GM10248 (cell line): ENCODE results near the gene YWHAH.
A peak's percentile ranks its signal among the peaks of the same experiment; 100 is the strongest.

Experiments
- CTCF ChIA-PET: fragments of 300-600 bp; sonication (Branson Sonifier 250); formaldehyde crosslinking; extraction: SDS; loops from one replicate; lab custom pipeline; 2021; ENCODE audit warnings: antibody characterized with exemption; lab: Yijun Ruan, JAX
- POLR2A ChIA-PET: fragments of 350-650 bp; sonication (Branson Sonifier 250); formaldehyde crosslinking; extraction: SDS; loops from one replicate; lab custom pipeline; 2020; ENCODE audit warnings: antibody characterized with exemption; lab: Yijun Ruan, JAX
- DNase-seq: peaks from one replicate; pipeline ENCODE4 v3.0.0; 2012; ENCODE audit errors: extremely low spot score
- CTCF ChIP-seq: IDR thresholded peaks from 2 replicates; pipeline ENCODE4 v1.5.1; 2012; ENCODE audit warnings: mild to moderate bottlenecking, low read depth; ENCODE audit errors: extremely low read depth, missing control alignments, control extremely low read depth

The YWHAH gene

GRCh38 chr22:31943978-31944699, at the start of gene YWHAH:
Gene YWHAH, plus strand, starts transcription at chr22:31944535. Its CDS starts 199 bp downstream, at chr22:31944734.
- TF ChIP-seq CTCF = no peak
- CTCF ChIA-PET = interaction anchor here (1.0 kb wide), 1 partner anchor 268 kb away, joined by 3 read pairs; no protein-coding TSS in a partner anchor
- peak; percentile 98 for DNase-seq
- POLR2A ChIA-PET = no interaction called here

- POLR2A ChIA-PET = no interaction called here
- DNase-seq = no peak
- TF ChIP-seq CTCF = no peak
- CTCF ChIA-PET = interaction anchor here (1.1 kb wide), 1 partner anchor 75 kb away, joined by 3 read pairs; no protein-coding TSS in a partner anchor
Observed at GRCh38 chr22:31895411-31896123, 48.8 kb upstream of the YWHAH start.

GRCh38 chr22:31896472-31896871, 47.9 kb upstream of the YWHAH start:
- no peak for TF ChIP-seq CTCF
- CTCF ChIA-PET = interaction anchor here (1.1 kb wide), 1 partner anchor 74 kb away, joined by 3 read pairs; no protein-coding TSS in a partner anchor
- POLR2A ChIA-PET = no interaction called here
- DNase-seq = no peak

- no peak for DNase-seq
- no peak for TF ChIP-seq CTCF
- ChIA-PET CTCF (no interaction called here), POLR2A (no interaction called here)
Observed at GRCh38 chr22:31897842-31898805, 46.2 kb upstream of the YWHAH start.

GRCh38 chr22:31898926-31899325, 45.4 kb upstream of the YWHAH start:
- DNase-seq = no peak
- TF ChIP-seq CTCF = no peak
- ChIA-PET CTCF (no interaction called here), POLR2A (no interaction called here)

GRCh38 chr22:31899669-31900068, 44.7 kb upstream of the YWHAH start:
- DNase-seq = no peak
- POLR2A ChIA-PET = no interaction called here
- TF ChIP-seq CTCF = no peak
- CTCF ChIA-PET = no interaction called here
